Epithelial cell of proximal tubule (primary cell): ENCODE measurements around the gene GMEB2. TPM values are rescaled to one million over a fixed set of nuclear protein-coding genes. Genes with fewer than 3 reads are reported as not detected.

ENCODE experiments used
- DNase-seq: peaks from one replicate; pipeline ENCODE4 v3.0.0-alpha.2; 2011; ENCODE audit warnings: low read depth
- H3K4me3 ChIP-seq: 2 replicates; pipeline ENCODE4 v1.5.1; 2011; ENCODE audit warnings: low read depth, mild to moderate bottlenecking, low read length
- CTCF ChIP-seq: conservative IDR thresholded peaks from 2 replicates; pipeline ENCODE4 v1.5.1; 2012; ENCODE audit warnings: low read depth, mild to moderate bottlenecking, low read length
- total RNA-seq: library from RNA; depleted of rRNA; stranded (reverse); fragments of >200 nt; gene quantifications from 2 replicates; pipeline ENCODE4 v1.2.3, GENCODE V29; 2015

Gene GMEB2
- total RNA-seq, 1 donor from 2014 or later = 10.5 TPM

- no peak for DNase-seq
- H3K4me3 ChIP-seq = no peak overlapping the region
Observed at GRCh38 chr20:63586797-63587196, 40.1 kb downstream of the GMEB2 start.

GRCh38 chr20:63585616-63586565, 41.0 kb downstream of the GMEB2 start:
- no peak overlapping the region for H3K4me3 ChIP-seq
- no peak for DNase-seq
- TF ChIP-seq CTCF = no peak

More at GRCh38 chr20:63586797-63587196, 40.1 kb downstream of the GMEB2 start:
- no peak for TF ChIP-seq CTCF

- H3K4me3 ChIP-seq = no peak overlapping the region
- DNase-seq = no peak
- TF ChIP-seq CTCF = no peak
Observed at GRCh38 chr20:63582382-63583063, 44.4 kb downstream of the GMEB2 start.

GRCh38 chr20:63580796-63581461, 46.0 kb downstream of the GMEB2 start:
- peak; percentile 80 for TF ChIP-seq CTCF
- DNase-seq = peak; percentile 29
- H3K4me3 ChIP-seq = no peak overlapping the region

- H3K4me3 ChIP-seq = no peak overlapping the region
- TF ChIP-seq CTCF = no peak
- no peak for DNase-seq
Observed at GRCh38 chr20:63579017-63579694, 47.7 kb downstream of the GMEB2 start.

GRCh38 chr20:63578224-63579016, 48.5 kb downstream of the GMEB2 start:
- no peak for DNase-seq
- no peak for TF ChIP-seq CTCF
- H3K4me3 ChIP-seq = no peak overlapping the region
